H1 (cell line): ENCODE data around the gene GMEB2.

Source experiments
- CTCF ChIP-seq, 3 experiments: IDR thresholded peaks; 1 replicate in 2 of 3; 2 replicates in 1 of 3; pipeline versions ENCODE4 v1.5.1 to v1.6.1; 2011; ENCODE audit warnings: low read length in 3 of 3, mild to moderate bottlenecking in 3 of 3, inconsistent platforms in 2 of 3, low read depth in 1 of 3, moderate library complexity in 1 of 3; ENCODE audit not compliant: insufficient read depth in 1 of 3; ENCODE audit errors: control extremely low read depth in 1 of 3
- EZH2 ChIP-seq: fragments of 200-600 bp; sonication (generic); IDR thresholded peaks from 2 replicates; pipeline ENCODE4 v1.7.1; 2012; ENCODE audit warnings: low read depth, mild to moderate bottlenecking, moderate library complexity, low read length, inconsistent platforms; ENCODE audit not compliant: severe bottlenecking
- HDAC6 ChIP-seq: IDR thresholded peaks from one replicate; pipeline ENCODE4 v1.7.1; 2012; ENCODE audit warnings: low read depth, mild to moderate bottlenecking, inconsistent platforms, low read length, moderate library complexity
- POLR2AphosphoS5 ChIP-seq: IDR thresholded peaks from 2 replicates; pipeline ENCODE4 v1.6.1; 2011; ENCODE audit warnings: low read depth, low read length
- SP1 ChIP-seq: IDR thresholded peaks from 2 replicates; pipeline ENCODE4 v1.6.1; 2011; ENCODE audit warnings: low read depth, low read length
- SRF ChIP-seq: IDR thresholded peaks from 2 replicates; pipeline ENCODE4 v1.6.1; 2011; ENCODE audit warnings: mild to moderate bottlenecking, low read depth, low read length, moderate library complexity
- SUZ12 ChIP-seq: fragments of 200-600 bp; sonication (generic); IDR thresholded peaks from 2 replicates; pipeline ENCODE4 v1.6.1; 2012; ENCODE audit warnings: mild to moderate bottlenecking, inconsistent platforms, low read length, moderate library complexity, mixed read lengths
- TAF1 ChIP-seq: IDR thresholded peaks from 2 replicates; pipeline ENCODE4 v1.6.1; 2011; ENCODE audit warnings: mild to moderate bottlenecking, low read depth, low read length
- TEAD4 ChIP-seq: IDR thresholded peaks from 2 replicates; pipeline ENCODE4 v1.6.1; 2012; ENCODE audit warnings: low read depth, low read length, inconsistent platforms, mixed read lengths

GRCh38 chr20:63591147-63591533 lies 35.8 kb downstream of the GMEB2 start:
- TF ChIP-seq CTCF (IDR thresholded peaks at IDR 0.05; ENCODE audit: control extremely low read depth in 1 of 3, insufficient read depth in 1 of 3, low read depth in 1 of 3, low read length in 3 of 3) = no peak
- TF ChIP-seq TAF1 = no peak
- no peak for TF ChIP-seq SP1
- no peak for TF ChIP-seq EZH2
- no peak for TF ChIP-seq TEAD4
- no peak for TF ChIP-seq SRF
- TF ChIP-seq HDAC6 = no peak
- no peak for TF ChIP-seq SUZ12
- no peak for TF ChIP-seq POLR2AphosphoS5
